Kidney capillary endothelial cell (primary cell): ENCODE results near the gene ZSWIM7.
A peak's percentile ranks its signal among the peaks of the same experiment; 100 is the strongest.

Experiments used
- DNase-seq: peaks from one replicate; pipeline ENCODE4 v3.0.0-alpha.2; 2018; ENCODE audit warnings: low spot score

ZSWIM7 gene

GRCh38 chr17:15999141-15999973, at the start of gene ZSWIM7, which contains the start of gene TTC19:
TSS of gene ZSWIM7 (minus strand) at chr17:15999704. CDS start at chr17:15999594, 110 bp downstream.
TSS of gene TTC19 (plus strand) at chr17:15999824. CDS start at chr17:15999849, 25 bp downstream.
- DNase-seq, result peak; percentile 91

GRCh38 chr17:16048811-16049449, 49.4 kb upstream of the ZSWIM7 start:
- no peak for DNase-seq

GRCh38 chr17:16046966-16047365, 47.5 kb upstream of the ZSWIM7 start:
- no peak for DNase-seq

- DNase-seq, result no peak
Measured at GRCh38 chr17:16044487-16044886, 45.0 kb upstream of the ZSWIM7 start.

GRCh38 chr17:16040710-16041251, 41.3 kb upstream of the ZSWIM7 start:
- no peak for DNase-seq

GRCh38 chr17:16037636-16038035, 38.1 kb upstream of the ZSWIM7 start:
- DNase-seq, result no peak

- no peak for DNase-seq
Measured at GRCh38 chr17:16036261-16036660, 36.8 kb upstream of the ZSWIM7 start.

- no peak for DNase-seq
Measured at GRCh38 chr17:16033729-16034349, 34.3 kb upstream of the ZSWIM7 start.

GRCh38 chr17:16027708-16028584, 28.4 kb upstream of the ZSWIM7 start:
- DNase-seq, result peak; percentile 93

- DNase-seq, result no peak
Measured at GRCh38 chr17:16026895-16027294, 27.4 kb upstream of the ZSWIM7 start.

- DNase-seq, result no peak
Measured at GRCh38 chr17:16025202-16025601, 25.7 kb upstream of the ZSWIM7 start.

GRCh38 chr17:16023881-16024280, 24.4 kb upstream of the ZSWIM7 start:
- DNase-seq, result no peak

GRCh38 chr17:16019347-16019746, 19.8 kb upstream of the ZSWIM7 start:
- DNase-seq, result no peak

- DNase-seq, result peak; percentile 99
Measured at GRCh38 chr17:16013943-16014407, 14.5 kb upstream of the ZSWIM7 start.

GRCh38 chr17:16007439-16007838, 7.9 kb upstream of the ZSWIM7 start:
- no peak for DNase-seq

GRCh38 chr17:16005636-16006035, 6.1 kb upstream of the ZSWIM7 start:
- no peak for DNase-seq

- DNase-seq, result no peak
Measured at GRCh38 chr17:16003841-16004240, 4.3 kb upstream of the ZSWIM7 start.

GRCh38 chr17:16002708-16003260, 3.3 kb upstream of the ZSWIM7 start:
- DNase-seq, result no peak

GRCh38 chr17:16001226-16001897, 1.9 kb upstream of the ZSWIM7 start:
- no peak for DNase-seq

- no peak for DNase-seq
Measured at GRCh38 chr17:15999974-16000827, 697 bp upstream of the ZSWIM7 start.
